GM19452 (cell line): ENCODE measurements around the gene KIF1B.

Experiments used
- ATAC-seq: cut with Tn5 transposase; IDR thresholded peaks from one replicate; pipeline ENCODE4 v1.9.1; 2021; ENCODE audit not compliant: unreplicated experiment

The KIF1B gene

DNA sequence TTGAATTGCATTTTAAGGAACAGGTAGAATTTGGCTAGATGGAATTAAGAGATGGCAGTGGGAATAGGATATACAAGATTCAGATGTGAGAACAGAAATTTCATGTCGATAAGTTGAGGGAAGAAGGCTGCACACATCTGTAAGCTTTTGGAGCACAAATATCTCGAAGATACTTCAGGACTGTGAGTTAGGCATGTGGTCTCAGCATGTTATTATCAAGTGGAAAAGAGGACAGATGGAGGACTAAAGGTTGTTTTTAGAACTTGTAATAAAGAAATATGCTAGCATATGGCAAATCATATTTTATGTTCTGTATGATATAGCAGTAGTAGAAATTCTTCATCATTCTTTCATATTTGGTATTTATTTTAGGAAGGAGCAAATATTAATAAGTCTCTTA lies 61.5 kb downstream of the KIF1B start:
- ATAC-seq = no peak

DNA sequence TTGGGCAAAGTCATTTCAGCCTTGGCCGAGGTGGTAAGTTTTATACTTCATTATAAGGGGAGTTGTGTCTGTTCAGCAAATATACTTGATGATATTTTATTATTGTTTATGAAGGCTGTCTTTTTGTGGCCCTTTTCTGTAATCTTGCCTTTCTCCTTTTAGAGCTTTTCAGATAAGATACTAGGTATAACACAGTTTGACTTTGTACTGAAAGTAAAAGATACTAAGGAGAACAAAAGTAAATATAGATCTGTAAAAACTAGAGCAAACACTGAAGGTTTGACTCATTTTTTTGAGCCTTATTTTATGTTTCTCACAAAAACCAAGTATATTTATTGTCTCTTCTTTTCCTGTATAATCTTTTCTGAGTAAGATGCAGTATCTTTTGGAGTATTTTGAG lies 61.9 kb downstream of the KIF1B start:
- ATAC-seq = no peak

DNA sequence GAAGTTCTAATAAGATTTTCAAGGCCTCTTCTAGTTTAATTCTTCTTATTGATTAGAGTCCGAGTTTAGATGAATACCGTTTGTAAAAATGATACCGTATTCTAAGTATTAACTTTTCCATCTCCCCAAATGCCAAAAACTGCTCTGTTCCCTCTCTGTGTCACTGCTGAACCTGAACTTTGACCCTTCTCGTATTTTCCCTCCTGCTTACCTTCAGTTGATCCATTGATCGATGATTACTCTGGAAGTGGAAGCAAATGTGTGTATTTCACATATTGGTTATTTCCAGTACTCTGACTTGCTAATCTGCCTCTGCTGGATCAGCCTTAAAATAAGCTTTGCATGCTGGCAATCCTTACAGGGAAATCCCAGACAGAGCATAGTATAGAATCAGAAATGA lies 68.5 kb downstream of the KIF1B start:
- ATAC-seq = no peak

DNA sequence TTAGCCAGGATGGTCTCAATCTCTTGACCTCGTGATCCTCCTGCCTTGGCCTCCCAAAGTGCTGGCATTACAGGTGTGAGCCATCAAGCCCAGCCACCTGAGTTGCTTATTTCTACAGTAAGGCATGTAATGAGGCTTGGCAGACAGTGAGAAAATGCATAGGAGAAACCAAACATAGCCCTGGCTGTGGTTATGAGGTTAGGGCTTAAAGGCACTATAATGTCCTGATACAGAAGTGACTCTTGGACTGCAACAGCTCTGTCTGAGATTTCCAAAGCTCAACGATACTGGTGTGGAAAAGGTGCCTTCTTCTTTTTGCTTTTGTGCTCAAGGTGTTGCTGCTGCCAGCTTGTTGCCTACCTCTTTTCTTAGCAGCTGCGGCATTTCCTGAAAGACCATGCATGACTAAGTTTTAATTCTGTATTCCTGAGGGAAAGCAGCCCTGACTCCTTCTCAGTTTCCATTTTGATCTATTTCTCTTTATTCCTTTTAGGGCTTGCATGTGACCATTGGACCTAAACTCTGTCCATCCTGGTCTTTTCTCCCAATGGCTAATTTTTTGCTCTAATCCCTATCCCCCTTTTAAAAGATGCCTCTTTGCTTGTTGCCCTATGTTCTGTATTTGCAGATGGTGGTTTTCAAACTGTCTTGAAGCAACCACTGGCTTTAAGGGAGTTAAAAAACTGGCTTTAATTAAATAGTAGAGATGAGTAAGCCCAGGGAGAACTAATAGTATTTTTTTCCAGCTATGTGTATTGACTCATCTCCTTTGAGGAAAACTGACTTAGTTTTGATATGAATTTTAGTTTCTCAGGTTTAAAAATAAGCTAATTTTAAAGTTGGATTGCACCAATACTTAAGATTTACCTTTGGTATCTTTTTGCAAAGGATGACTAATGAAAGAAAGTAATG lies 70.3 kb downstream of the KIF1B start:
- ATAC-seq = no peak

DNA sequence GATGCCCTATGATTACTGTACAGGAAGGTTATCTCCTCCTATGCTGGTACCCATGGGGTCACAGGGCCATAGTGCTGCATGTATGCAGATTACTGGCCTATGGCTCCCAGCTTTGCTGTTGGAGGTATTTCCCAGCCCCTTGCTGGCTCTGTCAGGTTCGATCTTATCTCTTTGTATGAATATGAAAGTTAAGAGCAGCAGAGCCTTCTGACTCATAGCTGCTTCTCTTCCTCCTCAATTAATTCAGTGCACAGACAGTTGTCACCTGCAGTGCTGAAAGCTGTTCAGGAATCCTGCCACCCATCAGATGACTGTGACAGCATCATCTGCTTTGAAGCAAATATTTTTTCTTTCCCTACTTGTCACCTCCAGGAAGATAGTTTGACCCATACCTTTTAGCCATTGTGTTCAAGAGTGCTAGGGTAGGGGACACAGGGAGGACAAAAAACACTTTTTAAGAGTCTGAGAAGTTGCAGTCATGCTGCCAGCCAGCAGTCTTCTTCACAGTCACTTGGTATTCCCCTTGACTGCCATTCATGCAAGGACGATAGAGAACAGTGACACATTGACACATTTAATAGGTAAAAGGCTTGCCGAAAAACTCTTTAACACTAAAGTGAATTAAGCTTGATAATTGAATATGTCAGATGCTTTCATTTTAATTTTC lies 73.1 kb downstream of the KIF1B start:
- ATAC-seq = no peak

DNA sequence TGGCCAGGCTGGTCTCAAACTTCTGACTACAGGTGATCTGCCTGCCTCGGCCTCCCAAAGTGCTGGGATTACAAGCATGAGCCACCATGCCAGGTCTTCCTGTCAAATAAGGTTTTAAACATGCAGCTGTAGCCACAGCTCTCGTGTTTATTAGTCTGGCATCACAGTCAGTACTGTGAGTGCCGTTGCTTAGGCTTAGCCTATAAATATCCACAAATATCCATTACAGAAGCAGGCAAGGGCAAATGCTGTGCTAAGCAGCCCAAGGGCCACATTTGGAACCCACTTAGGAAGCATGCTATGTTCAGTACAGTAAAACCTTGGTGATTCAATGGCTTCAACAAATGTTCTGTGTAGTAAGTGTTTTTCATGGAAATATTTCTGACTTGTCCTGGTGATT lies 75.9 kb downstream of the KIF1B start:
- no peak for ATAC-seq

DNA sequence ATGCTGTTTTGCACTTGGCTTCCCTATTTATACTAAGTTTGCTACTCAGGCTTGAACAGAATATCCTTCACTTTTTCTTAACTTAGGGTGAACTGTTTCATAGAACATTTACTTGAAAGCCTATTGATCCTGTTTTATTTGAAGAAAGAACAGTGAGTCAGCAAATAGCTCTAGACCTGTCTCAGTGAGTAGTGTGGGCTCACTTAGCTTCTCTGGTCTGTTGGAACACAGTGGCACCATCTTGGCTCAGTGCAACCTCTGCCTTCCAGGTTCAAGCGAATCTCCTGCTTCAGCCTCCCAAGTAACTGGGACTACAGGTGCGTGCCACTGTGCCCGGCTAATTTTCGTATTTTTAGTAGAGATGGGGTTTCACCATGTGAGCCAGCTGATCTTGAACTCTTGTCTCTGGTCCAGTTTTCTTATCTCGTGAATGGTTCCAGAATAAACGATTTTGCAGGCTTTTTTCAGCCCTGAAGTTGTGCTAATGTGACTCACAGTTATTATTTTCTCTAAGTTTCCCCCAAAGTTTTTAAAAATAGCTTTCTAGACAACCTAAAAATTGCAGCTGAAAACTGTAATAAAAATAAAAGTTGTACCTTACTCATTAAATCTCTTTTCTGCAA lies 76.8 kb downstream of the KIF1B start:
- ATAC-seq = no peak

DNA sequence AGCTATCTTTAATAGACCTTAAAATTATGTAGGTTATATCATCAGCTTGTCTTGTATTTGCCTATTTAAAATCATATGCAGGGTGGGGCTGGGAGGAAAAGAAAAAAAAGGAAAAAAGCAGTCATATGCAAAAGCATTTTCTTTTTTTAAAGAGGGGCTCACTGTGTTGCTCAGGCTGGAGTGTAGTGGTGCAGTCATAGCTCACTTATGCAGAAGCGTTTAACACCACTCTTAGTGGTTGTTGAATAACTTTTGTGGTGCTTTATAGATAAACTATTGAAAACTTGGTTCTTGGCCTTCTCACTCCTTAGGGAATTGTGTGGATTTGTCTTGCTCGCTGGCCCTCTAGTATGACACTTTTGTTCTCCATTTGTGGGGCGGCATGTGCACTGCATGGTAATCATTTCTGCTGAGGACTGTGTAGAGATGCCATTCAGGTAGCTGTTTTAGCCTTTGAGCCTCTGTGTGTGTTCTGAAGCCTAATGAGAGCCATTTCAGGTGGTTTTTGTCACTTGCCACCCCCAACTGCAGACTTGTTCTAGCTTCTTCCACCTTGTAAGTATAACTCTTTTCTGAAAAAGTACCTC lies 77.8 kb downstream of the KIF1B start:
- ATAC-seq = no peak

DNA sequence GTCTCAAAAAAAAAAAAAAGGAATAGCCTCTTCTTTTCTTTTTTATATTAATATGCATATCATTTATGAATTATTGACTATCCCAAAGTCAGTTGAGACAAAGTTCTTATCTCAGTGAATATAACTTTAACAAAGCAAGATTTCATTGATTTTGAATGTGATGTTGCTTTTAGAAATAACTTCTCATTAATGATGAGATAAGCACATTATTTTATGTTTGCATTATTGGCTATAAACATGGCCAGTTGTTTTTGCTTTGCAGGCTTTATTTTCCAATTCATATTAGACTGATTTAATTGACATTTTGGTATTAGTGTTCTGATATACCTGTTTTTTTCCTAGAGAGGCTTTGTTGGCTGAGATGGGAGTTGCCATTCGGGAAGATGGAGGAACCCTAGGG lies 81.3 kb downstream of the KIF1B start:
- ATAC-seq = no peak

DNA sequence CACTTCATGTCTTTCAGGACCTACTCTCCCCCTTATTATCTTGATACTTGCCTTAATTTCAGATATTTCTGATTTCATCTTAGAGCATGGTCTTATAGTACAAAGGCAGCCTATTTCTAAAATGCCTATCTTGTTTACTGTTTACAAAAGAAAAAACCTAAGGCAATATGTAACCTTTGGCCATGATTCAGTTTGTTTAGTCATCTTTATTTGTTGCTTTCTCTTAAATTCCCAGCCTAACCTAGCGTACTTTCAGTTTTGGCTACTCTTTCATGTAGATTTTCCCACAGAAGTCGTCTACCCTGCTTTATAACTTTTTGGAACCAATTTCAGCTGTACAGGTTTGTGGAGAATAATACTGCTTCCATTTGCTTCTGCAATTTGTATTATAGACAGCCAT lies 81.8 kb downstream of the KIF1B start:
- no peak for ATAC-seq

DNA sequence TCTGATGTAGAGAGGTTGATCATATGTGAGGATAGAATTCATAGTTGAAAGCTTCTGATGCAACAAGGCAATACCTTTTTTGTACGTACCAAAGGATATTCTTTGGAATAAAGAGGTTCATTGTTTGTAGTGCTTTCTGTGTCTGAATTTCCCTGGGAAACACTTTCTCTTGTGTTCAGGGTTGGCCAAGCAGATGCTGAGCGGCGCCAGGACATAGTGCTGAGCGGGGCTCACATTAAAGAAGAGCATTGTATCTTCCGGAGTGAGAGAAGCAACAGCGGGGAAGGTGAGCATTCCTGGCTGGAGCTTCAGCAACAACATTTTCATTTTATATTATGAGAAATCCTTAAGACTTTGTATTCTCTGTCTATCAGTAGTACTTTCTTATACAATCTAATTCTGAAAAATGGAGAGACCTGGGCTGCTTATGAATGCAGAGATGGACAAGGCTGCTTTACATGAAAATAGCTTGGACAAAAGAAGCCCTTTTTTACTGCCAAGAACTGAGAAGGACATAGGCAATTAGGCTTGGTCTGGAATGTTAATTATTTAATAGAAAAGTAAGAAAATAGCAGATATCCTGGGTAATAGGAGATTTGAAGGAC lies 85.2 kb downstream of the KIF1B start:
- ATAC-seq = no peak

DNA sequence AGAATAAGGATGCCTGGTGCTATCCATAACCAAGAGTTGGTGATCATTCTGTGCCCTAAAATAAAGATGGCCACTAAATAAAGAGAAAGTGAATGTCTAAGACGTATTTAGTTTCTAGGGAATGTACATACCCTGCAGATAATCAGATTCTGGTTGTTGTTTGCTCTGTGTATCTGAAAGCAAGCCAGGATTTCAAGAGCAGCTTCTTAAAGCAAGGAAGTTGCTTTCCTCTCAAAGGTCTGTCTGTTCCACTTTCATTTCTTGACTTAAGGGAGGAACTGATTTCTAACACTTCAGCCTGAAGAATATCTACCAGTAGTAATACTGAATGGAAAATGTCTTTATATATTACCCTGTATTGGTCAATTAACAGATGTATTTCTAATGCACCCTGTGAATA lies 88.8 kb downstream of the KIF1B start:
- ATAC-seq = no peak

DNA sequence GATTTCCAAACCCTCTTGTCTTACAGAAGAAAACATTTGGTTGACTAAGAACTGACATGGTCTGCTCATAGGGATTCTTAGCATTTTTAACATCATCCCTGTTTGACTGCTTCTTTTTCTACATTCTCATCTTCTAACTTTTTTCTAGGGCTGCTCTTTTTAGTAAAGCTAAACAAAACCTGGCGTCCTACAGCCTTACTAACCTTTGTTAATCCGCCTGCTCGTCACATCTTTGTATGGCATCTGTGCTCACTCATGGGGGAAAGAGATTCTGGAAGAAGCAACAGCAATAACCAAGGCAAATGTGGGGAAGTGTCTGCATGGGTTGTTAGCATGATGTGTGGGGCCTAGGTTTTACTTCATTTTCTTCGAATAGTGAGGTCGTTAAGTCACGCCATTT lies 92.0 kb downstream of the KIF1B start:
- no peak for ATAC-seq

DNA sequence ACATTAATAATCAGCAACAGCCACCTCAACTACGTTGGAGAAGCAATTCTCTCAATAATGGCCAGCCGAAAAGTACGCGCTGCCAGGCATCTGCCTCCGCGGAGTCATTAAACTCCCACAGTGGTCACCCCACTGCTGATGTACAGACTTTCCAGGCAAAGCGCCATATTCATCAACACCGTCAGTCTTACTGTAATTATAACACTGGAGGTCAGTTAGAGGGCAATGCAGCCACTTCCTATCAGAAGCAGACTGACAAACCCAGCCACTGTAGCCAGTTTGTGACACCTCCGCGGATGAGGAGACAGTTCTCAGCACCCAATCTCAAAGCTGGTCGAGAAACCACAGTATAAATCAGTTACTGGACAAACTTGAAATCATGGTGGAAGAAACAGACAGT lies 93.9 kb downstream of the KIF1B start:
- no peak for ATAC-seq

DNA sequence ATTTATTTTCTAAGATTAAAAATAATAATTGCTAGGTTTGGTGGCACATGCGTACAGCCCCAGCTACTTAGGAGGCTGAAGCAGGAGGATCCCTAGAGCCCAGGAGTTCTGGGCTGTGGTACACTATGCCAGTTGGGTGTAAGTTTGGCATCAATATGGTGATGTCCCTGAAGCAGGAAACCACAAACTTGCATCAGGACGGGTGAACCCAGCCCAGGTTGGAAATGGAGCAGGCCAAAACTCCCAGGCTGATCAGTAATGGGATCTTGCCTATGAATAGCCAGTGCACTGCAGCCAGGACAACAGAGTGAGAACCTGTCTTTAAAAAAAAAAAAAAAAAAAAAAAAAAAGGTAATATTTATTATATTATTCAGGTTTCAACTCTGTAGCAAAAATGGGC lies 96.1 kb downstream of the KIF1B start:
- ATAC-seq = no peak

DNA sequence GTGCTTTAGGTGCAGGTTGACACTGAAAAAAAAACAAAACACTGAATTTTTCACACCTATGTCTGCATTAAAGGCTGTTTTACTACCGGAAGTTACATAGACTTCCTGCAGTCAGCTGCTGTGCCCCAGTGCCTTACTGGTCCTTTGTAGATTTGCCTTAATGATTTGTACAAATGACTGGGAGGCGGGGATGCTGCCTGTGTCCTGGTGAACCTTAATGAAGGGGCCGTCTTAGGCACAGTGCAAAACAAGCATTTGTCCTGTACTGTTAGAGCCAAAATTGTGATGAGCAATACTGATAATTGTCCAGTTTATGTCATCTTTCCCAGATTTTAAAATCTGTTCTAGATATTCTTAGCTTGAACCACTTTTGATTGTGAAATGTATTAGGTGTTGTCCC lies 97.6 kb downstream of the KIF1B start:
- no peak for ATAC-seq

DNA sequence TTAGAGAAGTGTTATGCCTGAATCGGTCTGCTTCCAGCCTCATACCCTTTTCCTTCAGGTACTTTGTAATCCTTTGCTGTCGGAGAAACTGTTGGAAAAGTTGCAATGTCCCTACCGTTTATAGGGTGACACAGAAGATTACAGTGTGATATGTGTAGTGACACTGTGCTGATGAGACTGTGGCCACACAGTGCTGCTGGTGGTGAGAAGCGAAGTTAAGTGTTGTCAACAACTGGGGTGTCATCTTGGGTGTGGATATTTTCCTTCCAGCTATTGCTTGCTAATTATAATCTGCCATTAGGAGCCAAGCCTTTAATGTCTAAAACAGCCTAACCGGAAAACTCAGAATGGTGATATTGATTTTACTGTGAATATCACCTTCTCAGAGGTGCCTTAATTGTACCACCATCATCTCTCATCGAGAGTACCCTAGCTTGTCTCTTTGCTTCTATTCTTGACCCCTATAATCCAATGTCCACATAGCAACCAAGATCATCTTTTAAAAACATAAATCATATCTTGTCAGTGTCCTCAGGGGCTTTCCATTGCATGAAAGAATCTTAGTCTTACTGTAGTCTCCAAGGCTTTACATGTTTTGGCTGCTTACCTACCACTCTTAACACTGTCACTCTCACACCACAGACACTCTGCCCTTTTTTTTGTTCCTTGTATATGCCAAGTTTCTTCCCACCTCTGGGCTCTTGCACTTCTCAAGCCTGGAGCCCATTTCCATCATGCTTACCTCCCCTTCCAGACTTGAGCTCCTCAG lies 99.1 kb downstream of the KIF1B start:
- no peak for ATAC-seq

DNA sequence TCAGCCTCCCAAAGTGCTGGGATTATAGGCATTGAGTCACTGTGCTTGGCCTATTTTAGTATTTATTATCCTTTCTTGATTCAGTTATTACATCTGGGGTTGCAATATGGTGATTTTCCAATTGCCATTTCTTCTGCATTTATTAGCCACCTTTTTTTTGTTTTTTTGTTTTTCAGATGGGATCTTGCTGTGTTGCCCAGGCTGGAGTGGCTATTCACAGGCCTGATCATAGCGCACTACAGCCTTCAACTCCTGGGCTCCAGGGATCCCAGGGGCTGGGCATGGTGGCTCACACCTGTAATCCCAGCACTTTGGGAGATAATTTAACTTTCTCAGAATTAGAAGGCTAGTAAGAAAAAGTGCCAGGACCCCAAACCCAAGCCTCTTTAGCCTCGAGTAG lies 106.4 kb downstream of the KIF1B start:
- ATAC-seq = no peak

DNA sequence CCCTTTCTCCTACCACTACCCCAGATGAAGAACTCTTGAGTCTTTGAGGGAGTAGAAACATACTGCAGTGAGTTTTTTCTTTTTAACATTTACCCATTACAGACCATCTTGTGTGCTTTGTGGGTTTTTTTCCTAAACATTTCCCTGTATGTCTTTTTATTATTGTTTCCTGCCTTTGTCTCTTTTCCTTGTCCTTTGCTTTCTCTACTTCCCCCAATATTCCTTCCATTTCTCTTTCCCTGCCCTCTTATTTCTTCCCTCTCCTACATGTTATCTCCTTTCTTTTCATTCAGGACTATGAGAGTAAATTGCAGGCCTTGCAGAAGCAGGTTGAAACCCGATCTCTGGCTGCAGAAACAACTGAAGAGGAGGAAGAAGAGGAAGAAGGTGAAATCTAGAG lies 109.4 kb downstream of the KIF1B start:
- no peak for ATAC-seq

DNA sequence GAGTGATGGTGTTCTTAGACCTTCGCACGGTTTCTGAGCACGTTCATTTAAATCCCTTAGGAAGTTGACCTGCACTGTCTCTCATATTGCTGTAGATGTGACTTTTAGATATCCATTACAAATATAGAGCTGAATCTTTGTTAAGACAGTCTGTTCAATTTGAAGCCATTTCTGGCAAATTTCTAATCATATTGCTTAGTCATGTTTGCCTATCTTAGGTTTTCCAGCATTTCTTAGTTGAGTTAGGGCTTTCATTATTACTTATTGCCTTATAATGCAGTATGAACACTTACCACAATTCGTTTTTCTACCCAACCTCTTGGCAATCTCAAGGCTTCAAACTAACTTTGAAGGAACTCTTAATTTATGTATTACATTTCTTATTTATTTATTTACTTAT lies 110.0 kb downstream of the KIF1B start:
- ATAC-seq = no peak

DNA sequence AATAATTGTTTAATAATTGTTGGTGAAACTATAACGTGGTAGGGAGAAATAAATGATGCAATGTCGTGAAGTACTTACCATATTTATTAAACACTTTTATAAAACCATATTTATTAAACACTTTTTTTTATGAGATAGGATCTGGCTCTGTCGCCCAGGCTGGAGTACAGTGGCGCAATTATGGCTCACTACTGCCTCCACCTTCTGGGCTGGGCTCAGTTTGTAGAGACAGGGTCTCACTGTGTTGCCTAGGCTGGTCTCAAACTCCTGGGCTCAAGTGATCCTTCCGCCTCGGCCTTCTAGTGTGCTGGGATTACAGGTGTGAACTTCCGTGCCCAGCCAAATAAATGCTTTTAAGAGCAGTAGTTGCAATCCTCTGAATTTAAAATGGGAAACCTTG lies 112.5 kb downstream of the KIF1B start:
- no peak for ATAC-seq
